Neutrophil (primary cell): ENCODE data around the gene TFEB.
A peak's percentile ranks its signal among the peaks of the same experiment; 100 is the strongest.

Source experiments
- H3K27ac ChIP-seq: fragments of 200-600 bp; sonication (generic); 2 replicates; pipeline ENCODE4 v1.5.1; 2016; ENCODE audit warnings: mild to moderate bottlenecking, moderate library complexity
- H3K27me3 ChIP-seq: fragments of 200-600 bp; sonication (generic); 2 replicates; pipeline ENCODE4 v1.6.0; 2016; ENCODE audit warnings: mild to moderate bottlenecking
- H3K36me3 ChIP-seq: fragments of 200-600 bp; sonication (generic); 2 replicates; pipeline ENCODE4 v1.5.1; 2017
- H3K4me1 ChIP-seq, 2 experiments: fragments of 200-600 bp in 1 of 2; sonication (generic) in 1 of 2; 1 replicate in 1 of 2; 2 replicates in 1 of 2; pipeline versions ENCODE4 v1.5.1 to v1.6.1; 2013 to 2016; ENCODE audit warnings: low read depth in 1 of 2, low read length in 1 of 2, mild to moderate bottlenecking in 1 of 2, moderate library complexity in 1 of 2; ENCODE audit not compliant: control insufficient read depth in 1 of 2, insufficient read depth in 1 of 2
- H3K4me3 ChIP-seq, 2 experiments: fragments of 200-600 bp in 1 of 2; sonication (generic) in 1 of 2; 1 replicate in 1 of 2; 2 replicates in 1 of 2; pipeline ENCODE4 v1.5.1; 2013 to 2016; ENCODE audit warnings: low read depth in 1 of 2, low read length in 1 of 2, mild to moderate bottlenecking in 1 of 2, moderate library complexity in 1 of 2
- H3K9me3 ChIP-seq: fragments of 200-600 bp; sonication (generic); 2 replicates; pipeline ENCODE4 v1.5.1; 2016
- TF ChIP-seq, protein P1 (sequence below): fragments of 200-600 bp; sonication (generic); IDR thresholded peaks from 2 replicates; pipeline ENCODE4 v1.5.1; 2016; ENCODE audit warnings: antibody characterized with exemption

TFEB gene

DNA sequence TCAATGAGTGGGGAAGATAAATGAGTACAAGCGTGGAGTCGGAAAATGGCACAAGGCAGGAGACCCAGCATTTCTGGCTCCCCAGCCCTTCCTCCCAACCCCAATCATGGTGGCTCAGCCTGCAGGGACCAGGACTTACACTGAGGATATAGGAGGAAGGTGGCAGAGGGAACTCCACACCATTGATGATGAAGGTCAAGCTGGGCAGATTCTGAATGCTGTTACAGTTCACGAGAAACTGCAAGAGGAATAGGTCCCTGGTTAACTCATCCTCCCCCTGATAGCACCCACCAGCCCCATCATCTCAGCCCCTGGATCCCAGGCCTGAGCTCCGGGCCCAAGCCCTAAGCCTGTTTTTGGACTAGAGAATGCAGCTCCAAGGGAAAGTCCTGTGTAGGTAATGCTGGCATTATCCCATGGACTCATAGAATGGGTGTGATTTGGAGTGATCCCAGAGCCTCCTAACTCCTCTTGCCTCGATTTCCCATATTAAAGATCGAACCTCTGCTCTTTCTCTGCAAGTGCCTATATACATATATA is 2.3 kb upstream of the TFEB start:
- Histone ChIP-seq H3K27me3 (no peaks in the 10 kb centered on the region), H3K27ac (no peak overlapping the region), H3K36me3 (no peaks in the 10 kb centered on the region), H3K9me3 (no peaks in the 10 kb centered on the region), H3K4me3 (no peak overlapping the region), H3K4me1 (peaks cover 18 to 22% of the 10 kb centered on the region in 2 experiments)
- TF ChIP-seq, protein P1, sequence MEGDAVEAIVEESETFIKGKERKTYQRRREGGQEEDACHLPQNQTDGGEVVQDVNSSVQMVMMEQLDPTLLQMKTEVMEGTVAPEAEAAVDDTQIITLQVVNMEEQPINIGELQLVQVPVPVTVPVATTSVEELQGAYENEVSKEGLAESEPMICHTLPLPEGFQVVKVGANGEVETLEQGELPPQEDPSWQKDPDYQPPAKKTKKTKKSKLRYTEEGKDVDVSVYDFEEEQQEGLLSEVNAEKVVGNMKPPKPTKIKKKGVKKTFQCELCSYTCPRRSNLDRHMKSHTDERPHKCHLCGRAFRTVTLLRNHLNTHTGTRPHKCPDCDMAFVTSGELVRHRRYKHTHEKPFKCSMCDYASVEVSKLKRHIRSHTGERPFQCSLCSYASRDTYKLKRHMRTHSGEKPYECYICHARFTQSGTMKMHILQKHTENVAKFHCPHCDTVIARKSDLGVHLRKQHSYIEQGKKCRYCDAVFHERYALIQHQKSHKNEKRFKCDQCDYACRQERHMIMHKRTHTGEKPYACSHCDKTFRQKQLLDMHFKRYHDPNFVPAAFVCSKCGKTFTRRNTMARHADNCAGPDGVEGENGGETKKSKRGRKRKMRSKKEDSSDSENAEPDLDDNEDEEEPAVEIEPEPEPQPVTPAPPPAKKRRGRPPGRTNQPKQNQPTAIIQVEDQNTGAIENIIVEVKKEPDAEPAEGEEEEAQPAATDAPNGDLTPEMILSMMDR: no peak

DNA sequence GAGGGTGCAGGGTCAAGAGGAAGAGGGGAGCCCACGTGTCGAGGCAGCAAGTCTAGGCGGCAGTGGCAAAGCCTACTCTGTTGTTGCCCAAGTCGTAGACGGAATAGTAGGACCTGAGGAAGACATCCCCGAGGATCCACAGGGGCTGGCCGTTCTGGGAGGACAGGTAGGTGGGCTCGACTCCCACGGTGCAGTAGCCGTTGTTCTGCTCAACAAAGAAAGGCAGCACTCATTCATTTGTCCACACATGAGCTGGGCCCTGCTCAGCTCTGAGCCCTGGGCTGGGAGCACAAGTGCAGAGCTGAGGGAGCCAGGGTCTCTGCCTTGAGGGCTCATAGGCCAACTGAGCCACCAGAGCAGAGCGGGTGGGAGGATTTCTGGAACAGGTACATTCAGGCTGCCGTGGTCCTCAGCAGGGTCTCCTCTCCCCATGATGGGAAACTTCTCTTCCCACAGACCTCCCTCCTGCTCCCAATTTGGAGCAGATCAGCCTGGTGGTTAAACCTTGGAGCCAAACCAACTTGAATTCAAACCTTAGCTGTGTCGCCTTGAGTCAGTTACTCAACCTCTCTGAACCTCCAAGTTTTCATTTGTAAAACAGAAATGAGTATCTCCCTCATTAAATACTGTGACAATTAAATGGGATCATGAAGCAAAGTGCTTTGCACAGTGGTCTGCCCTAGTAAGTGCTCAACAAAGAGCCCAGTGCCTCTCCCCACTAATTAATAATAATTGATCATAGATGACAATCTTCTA is 1.6 kb upstream of the TFEB start:
- Histone ChIP-seq H3K9me3 (no peaks in the 10 kb centered on the region), H3K36me3 (peaks cover 6% of the 10 kb centered on the region), H3K27me3 (no peaks in the 10 kb centered on the region), H3K27ac (no peak overlapping the region), H3K4me1 (peaks cover 25 to 28% of the 10 kb centered on the region in 2 experiments), H3K4me3 (no peak overlapping the region)
- TF ChIP-seq, protein P1: no peak

DNA sequence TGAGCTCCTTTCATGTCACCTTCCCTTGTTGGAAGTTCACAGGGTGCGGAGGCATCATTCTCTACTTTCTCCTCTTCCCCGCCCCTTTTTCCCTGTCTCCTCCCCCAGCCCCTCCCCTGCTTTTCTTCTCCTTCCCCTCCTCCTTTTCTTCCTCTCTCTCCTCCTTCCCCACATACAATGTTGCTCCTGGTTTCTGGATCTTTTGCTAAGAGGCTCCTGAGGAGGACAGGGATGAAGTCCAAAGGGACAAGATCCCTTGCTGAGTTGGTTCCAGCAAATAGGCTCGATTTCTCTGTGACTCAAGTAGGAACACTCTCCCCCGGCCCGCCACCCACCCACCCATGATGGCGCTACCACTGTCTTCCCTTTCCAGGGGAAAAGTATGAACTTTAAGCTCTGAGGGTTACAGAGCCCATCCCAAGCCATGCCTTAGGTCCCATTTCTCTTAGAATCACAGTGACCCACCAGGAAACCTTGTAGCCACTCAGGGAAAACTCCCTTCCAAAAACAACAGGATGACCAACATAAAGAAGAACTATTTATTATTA is 852 bp upstream of the TFEB start:
- Histone ChIP-seq H3K36me3 (peaks cover 11% of the 10 kb centered on the region), H3K9me3 (no peaks in the 10 kb centered on the region), H3K4me1 (peaks cover 26 to 33% of the 10 kb centered on the region in 2 experiments), H3K27ac (peak overlapping the region; percentile 97), H3K4me3 (no peak overlapping the region), H3K27me3 (no peaks in the 10 kb centered on the region)
- TF ChIP-seq, protein P1: no peak

DNA sequence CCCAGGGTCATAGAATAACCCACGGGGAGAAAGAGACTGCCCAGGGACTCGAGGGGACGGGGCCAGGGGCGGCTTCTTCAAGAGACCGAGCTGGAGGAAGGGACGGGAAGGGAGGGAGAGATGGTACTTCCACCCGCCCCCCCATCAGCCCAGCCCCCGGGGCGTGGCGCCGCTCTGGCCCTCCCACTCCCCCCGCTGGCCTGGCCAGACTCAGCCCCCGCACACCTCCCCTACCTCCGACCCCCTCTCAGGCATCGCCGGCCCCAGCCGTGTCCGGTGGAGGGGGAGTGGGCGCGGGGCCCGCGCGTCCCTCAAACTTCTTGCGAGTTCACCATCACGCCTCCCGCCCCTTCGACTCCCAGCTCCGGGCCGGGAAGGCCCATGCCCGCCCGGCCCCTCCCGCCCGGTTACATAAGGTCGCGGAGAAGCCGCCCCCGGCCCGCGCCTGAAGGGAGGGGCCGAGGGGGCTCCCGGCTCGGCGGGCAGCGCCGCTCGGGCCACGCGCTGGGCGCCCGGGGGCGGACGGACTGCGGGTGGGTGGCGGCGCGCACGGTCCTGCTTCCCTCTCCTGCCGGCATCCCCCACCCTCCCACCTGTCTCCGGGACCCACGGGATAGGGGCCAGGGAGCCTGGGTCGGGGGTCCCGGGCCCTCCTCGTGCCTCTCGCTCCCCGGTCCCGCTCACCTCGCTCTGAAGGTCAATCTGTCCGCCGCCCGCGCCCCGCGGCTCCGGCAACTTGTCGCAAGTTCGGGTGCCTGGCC is 562 bp downstream of the TFEB start:
- Histone ChIP-seq H3K27me3 (no peaks in the 10 kb centered on the region), H3K9me3 (no peaks in the 10 kb centered on the region), H3K4me1 (peaks cover 30 to 40% of the 10 kb centered on the region in 2 experiments), H3K4me3 (peak overlapping the region; percentile 82 to 89), H3K36me3 (peaks cover 13% of the 10 kb centered on the region), H3K27ac (peak overlapping the region; percentile 97)
- TF ChIP-seq, protein P1: no peak

DNA sequence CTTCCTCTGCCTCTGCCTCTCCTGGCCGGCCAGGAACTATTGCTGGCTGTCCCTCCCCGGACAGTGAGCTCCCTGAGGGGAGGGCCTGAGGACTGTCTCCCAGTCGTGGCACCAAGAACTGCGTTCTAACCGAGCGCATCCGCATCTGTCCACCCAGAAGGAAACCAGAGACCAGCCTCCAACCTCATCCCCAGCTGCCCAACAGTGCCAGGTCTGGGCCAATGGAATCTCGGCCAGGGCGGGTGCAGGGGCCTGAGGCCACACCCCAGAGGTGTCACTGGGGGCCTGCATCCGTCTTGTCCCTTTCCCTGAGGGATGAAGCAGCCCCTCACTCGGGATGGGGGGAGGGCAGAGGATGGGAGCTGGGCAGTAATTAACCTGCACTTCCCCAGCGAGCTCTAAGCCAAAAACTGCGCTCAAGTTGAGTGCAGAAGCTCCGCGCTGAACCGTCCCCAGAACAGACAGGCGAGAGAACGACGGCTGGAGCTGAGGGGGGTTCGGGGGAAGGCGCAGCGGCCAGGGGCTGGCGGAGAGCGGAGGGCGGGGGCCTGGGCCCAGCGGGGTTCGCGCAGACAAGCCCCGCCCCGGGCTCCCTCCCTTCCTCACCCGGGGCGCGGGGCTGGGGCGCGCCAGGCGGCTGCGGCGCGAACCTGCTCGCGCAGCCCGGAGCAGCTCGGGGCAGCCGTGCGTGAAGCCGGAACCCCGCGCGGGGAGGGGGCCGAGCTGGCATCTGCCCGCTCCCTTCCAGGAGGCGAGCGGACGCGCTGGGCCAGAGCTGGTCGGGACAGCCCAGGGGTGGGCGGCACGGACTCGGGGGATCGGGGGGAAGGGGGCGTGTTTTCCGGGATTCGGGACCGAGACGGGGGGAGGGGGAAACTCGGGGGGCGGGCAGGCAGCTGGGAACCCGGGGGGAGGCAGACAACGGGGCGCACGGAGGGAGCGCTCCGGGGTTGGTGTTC is 1.4 kb downstream of the TFEB start:
- peak overlapping the region; percentile 82 to 89 for H3K4me3 ChIP-seq
- TF ChIP-seq, protein P1: peak; percentile 63
- H3K27ac ChIP-seq: peak overlapping the region; percentile 97
- no peaks in the 10 kb centered on the region for H3K9me3 ChIP-seq
- H3K27me3 ChIP-seq: no peaks in the 10 kb centered on the region
- peaks cover 13% of the 10 kb centered on the region for H3K36me3 ChIP-seq
- peaks cover 34 to 42% of the 10 kb centered on the region in 2 experiments for H3K4me1 ChIP-seq
